NCI-H146 (cell line): Measurements from ENCODE around the gene RAB40C.

Experiments used
- DNase-seq: peaks from one replicate; lab custom pipeline; 2025; lab: John Stamatoyannopoulos, UW

RAB40C gene

DNA sequence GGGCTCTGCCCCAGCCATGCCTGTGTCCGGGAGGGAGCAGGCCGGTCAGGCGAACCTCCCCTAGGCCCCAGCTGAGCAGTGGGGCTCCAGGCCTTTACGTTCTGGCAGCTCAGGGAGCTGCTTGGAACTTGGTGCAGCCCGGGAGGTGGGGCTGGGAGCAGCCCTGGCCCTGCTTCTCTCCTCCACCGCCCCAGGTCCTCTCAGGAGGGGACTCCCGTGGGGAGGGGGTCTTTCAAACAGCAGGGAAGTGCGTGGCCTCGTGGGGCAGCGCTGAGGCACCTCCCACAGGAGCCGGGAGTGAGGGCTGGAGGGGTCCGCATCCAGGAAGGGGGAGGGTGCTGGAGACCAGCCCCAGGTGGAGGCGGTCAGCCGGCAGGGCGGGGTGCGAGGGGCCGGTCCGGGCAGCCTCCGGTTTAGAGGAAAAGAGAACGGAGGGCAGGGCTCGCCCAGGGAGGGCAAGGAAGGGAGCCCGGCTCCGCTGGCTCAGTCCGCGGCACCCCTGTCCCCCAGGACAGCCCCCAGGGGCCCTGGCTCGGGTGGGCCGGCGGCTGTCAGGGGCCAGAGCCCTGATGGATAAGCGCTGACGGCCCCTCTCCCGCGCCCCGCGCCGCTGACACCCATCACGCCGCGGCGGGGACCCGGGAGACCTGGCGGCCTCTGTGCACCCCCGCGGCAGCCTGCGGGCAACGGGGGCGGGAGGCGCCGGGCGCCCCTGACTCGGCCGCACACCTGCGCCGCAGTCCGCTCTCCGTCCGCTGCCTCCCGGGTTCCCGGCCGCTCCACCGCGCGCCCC lies 30.3 kb upstream of the RAB40C start:
- DNase-seq: no peak

DNA sequence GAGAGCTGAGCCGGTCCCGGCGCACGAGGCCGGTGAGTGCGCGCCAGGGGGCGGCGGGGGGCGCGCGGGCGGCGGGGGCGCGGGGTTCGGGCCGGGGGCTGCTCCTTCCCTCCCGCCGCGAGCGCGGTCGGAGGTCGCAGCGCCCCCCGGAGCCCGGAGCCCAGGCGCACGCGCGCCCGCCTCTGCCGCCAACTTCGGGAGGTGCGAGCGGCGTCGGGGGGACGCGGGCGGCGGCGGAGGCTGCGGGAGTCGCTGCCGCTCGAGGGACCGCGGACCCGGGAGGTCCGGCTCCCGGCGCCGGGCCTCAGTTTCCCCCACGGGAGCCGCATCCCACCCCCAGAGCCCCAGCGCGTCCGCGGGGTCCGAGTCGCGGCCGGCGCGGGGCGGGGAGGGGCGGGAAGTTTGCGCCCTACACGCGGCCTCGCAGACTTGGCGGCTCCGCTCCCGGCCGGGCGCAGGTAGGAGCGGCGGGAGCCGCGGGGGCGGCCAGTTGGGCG lies 29.6 kb upstream of the RAB40C start, which contains the start of gene PRR35:
Gene PRR35, plus strand, starts transcription at position 191 of the 497 bp plus-strand sequence. CDS start 2,901 bp downstream, outside the sequence.
- no peak for DNase-seq

DNA sequence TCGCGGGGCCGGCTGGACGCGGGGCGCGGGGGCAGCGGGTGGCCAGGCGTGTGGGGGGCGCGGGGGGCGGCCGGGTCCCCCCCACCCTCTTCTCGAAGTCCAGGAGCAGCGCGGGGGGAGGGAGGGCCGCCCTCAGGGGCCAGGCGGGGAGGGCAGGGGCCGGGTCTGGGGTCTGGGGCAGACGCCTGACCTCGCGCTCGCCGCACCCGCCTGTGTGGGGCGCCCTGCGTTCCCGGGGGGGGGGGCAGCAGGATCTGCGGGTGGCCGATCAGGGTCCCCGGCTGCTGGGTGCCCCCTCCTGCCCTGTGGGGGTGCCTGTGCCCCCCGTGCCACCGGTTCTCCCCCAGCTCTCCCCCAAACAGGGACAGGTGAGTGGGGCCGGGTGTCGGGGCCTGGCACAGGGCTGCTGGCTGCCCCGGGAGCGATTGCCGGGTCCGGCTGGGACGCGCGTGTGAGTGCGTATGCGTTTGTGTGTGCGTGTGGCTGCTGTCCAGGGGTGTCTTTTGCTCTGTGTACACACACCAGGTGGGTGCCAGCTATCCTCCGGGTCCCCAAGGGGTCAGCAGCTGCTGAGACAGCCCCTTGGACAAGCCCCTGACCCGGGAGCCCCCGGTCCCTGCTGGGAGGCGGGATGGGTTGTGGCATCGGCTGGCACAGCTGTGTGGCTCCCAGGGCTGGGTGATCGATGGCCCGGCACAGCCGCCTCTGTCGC lies 29.0 kb upstream of the RAB40C start:
- DNase-seq: no peak

DNA sequence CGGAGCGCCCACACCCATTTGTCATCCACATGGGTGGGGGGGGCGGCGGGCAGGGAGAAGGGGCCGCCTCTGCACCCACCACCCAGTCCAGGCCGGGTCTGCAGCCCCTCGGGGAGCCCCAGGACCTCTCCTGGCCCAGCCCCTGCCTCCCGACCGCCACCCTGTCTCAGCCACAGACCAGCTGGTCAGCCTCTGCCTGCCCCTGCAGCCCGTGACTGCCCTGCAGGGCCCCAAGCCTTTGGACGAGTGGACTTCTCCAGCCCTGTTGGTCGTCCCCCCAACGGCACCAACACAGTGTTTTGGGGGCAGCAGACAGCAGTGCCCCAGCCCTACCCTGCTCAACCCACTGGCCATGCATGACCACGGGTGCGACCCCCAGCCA lies 28.5 kb upstream of the RAB40C start:
- no peak for DNase-seq

DNA sequence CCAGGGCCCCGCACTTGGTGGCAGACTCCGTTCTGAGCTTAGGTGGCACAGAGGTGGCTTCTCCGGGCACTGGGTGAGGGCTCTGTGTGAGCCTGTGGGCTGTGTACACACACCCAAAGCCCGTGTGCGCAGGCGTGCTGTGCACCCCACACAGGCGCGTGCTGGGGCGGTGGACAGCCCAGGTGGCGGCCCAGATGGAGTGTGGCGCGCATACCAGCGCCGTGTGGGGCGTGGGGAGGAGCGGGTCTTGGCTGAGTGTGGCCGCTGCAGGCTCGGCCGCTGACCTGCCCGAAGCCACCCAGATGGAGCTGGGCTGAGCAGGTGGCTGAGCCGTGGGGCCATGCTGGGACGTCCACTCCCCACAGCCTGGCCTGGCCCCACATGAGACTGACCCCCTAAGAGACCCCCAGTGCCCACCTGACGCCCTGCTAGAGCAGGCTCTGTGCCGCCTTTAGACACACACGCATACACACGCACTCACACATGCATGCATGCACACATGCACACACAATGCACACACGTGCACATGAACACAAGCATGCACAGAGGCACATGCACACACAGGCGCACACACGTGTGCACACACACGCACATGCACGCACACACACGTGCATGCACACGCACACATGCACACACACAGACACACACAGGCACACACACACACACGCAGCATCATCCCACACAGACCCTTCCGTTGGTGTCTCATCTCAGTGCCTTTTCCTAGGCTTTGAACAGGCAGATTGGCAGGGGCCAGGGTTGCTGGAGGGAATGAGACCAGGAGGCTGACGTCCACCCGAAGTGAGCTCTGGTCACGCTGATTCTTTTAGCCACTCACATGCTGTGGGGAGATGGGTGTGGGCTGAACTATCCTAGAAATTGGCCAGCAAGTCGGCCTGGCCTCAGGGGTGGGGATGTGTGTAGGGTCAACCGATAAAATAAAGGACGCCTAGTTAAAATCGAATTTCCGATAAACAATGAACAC lies 27.6 kb upstream of the RAB40C start:
- DNase-seq: no peak

DNA sequence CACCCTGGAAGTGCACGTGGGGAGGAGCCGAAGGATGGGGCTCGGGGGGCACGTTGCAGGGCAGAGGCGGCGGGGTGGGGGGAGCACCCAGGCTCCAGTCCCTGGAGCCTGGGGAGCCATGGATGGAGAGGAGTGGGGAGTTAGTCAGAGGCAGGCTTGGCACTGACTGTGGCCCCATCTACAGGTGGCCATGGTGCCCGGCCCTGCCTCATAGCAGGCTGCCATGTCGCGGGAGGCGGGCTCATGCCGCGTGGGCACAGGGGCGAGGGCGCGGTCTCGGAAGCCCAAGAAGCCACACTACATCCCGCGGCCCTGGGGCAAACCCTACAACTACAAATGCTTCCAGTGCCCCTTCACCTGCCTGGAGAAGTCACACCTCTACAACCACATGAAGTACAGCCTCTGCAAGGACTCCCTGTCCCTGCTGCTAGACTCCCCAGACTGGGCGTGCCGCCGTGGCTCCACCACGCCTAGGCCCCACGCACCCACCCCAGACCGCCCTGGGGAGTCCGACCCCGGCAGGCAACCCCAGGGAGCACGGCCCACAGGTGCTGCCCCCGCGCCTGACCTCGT lies 26.7 kb upstream of the RAB40C start:
- DNase-seq: no peak

DNA sequence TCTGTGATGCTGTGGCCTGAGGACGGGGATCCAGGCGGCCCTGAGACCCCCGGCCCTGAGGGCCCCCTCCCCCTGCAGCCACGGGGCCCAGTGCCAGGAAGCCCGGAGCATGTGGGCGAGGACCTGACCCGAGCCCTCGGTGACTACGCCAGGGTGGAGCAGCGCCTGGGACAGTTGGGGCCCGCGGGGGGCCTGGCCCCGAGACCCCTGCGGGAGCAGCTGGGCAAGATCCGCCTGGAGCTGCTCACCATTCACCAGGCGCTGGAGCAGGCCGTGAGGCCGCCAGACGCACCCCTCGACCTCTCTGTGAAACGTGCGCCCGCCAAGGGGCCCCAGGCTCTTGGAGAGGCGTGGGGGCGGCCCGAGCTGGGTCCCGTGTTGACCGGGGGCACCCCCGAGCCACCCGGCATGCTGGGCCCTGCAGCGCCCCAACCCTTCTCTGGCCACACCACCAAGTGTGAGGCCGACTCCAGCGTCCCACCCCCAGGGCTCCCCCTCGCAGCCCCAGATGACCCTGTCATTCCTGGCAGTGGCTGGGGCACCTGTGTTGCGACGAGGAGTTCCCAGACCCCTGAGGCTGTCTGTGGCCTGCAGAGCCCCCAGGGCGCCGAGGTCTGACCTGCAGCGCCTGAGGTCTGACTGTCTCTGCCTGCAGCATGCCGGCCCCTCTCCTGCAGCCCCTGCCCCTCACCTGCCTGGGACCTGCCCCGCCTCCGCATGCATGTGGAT lies 25.0 kb upstream of the RAB40C start:
- no peak for DNase-seq

DNA sequence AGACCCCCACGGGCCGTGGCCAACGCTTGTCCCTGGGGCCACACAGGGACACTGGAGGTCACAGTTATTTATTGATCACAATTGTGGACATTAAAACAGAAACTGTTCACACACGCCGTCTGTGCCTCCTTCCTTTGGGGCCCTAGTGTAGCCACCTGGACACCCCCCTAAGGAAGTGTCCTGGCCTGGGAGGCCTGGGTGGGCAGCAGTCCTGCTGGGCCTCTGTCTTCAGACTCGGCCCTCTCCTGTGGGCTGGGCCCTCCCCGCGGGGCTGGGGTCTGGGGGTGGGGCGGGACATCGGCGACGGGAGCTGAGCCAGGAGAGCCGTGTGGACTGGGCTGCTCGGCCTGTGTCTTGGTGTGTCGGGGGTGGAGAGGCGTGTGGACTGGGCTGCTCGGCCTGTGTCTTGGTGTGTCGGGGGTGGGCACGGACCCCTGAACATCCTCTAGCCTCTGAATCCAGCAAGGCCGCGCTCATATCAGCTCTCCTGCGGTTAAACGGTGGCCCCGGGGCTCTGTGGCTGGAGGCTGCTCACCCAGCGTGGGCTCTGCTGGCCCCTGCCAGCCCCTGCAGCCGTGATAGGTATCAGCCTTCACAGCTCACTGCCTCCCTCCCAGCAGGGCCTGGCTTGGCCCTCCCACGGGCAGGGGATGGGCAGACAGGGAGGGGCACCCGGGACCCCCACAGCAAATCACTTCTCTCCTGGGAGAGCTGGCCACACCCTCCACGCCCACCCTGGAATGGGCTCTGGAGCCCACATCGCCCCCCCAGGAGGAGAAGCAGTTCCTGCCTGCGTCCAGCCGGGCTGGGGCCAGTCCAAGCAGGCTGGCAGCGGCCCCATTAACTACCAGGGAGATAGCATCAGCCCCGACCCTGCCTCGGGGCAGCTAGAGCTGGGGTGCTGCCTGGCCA lies 24.2 kb upstream of the RAB40C start:
- no peak for DNase-seq

DNA sequence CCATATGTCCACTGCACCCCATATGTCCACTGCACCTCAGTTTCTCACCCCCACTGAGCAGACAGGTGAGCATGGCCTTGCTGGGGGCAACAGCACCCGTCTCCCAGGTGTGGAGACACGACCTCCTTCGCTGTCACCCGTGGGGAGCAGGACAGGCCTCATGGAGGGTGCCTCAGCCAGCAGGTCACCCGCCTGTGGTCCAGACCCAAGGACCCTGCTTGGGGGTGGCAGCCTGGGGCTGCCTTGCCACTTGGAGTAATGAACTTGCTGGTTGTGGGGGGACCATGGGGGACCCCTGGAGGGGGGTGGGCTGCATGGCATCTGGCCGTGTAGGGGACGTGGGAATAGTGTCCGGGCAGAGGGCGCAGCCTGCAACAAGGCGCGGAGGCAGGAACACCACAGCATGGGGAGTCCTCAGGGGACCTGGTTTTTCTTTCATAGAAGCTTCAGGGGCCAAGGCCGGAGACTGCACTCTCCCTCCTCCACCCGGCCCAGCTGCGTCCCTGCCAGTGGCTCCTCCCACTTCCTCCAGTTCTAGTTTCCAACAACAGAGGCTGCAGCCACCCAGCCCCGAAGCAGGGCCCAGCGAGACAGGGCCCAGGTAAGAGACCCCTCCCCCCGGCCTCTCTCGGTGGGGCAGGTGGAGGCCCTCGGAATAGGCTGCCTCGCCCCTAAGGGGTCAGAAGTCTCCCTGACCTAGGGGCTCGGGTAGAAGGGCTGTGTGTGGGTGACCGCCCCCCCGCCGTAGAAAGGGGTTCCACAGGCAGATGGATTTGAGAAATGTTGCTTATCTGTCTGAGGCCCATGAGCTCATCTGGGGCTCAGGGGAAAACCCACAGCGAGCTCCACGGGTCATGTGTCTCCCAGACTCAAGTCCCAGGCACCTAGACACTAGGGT lies 23.1 kb upstream of the RAB40C start, which contains the start of gene NHLRC4:
Gene NHLRC4, plus strand, starts transcription at position 531 of the 898 bp plus-strand sequence. CDS start 1,043 bp downstream, outside the sequence.
- peak; percentile 41 for DNase-seq

DNA sequence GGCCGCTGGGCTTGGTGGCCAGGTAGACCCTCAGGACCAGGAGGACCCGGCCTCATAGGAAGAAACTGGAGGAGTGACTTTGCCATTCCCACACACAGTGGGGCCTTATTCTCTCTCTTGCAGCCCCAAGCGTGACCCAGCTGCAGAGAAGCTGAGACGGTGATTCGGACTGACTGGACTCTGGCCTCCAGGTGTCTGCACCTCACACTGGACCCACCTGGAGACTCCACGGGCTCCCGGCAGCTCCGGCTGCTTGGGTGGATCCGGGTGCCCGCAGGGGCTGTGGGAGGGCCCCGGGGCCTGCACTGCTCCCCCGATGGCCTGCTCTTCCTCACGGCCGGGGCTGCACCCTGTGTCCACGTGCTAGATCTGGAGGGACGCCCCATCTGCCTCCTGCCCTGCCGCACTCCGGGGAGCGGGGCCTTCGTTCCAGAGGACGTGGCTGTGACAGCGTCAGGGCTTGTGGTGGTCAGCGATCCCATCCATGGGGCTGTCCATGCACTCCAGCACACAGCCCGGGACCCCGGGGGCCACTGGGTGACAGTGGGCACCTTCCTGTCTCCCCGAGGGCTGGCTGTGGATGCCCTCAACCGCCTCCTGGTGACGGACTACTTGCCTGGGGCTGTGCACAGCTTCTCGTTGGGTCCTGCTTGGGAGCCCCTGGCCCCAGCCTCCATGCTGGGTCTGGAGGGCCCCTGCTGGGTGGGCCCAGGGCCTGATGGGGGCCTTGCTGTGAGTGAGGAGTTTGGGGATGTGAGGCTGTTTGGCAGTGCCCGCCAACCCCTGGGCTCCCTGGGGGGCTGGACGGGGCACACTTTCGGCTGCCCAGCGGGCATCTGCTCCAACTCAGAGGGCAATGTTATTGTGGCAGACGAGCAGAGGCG lies 22.3 kb upstream of the RAB40C start:
- DNase-seq: no peak

DNA sequence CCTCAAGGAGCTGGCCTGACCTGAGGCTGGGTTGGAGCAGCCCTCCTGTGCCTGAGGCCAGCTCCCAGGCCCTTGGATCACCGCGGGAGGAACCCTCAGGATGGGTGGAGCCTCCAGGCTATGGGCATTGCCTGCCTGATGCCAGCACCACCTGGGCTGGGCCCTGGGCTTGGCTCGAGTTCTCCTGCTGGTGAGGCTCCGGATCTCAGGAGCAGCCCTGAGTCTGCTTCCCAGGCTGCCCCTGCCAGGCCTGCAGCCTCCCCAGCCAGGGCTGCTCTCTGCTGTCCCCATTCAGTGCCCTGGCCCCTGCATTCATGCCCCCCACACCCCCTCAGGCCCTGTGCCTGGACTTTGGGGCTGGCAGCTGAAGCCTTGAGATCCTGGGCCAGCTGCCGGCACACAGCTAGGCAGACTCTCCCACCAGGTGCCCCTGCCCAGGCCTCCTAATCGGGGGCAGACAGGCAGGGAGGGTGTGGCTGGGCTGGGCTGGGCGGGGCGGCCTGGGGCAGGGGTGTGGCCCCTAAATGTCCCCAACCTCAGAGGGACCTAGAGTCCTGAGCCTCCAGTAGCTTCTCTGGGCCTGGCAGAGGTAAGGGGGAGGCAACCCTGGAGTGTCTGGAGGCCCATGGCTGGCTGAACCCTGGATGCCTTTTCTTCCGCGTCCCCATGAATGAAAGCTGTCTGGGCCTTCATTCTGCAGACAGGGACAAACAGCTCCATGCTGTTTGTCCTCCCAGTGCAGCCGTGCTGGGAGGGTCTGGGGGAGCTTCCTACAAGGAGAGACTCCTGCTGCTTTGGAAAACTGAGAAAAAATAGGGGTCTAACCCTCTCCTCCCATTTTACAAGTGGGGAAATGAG lies 21.2 kb upstream of the RAB40C start:
- no peak for DNase-seq

DNA sequence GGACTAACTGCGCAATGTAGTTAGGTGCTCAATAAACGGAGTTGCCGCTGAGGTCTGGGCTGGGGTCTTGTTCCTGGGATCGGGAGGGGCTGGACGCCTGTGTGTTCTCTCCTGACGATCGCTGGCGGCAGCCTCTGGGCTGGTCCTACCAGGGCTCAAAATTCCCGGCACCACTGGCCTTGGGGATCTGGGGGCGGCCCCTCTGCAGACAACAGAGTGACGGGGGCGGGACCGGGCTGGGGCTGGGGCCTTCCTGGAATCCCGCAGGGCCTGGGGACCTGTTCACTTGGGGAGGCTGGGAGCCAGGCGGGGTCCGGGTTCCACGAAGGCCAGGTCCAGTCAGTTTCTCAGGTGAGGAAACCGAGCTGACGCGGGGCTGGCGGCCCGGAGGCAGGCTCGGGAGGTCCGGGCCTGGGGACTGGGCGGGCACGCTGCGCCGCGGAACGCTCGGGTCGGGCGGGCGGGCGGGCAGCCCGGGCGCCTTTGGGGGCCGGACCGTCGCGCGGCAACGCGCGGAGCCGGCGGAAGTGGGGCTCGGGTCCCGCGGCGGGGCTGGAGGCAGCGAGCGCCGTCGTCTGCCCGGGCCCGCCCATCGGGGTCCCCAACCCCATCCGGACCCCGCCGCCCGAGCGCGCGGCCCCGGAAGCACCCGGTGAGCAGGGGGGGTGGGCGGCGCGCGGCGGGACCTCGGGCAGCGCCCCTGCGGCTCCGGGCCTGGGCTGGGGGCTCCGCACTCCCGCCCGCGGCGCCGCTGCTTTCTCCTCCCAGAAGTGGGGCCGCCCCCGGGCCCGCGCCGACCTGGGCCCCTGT lies 20.2 kb upstream of the RAB40C start, which contains the start of gene PIGQ:
Gene PIGQ, plus strand, starts transcription at position 524 of the 810 bp plus-strand sequence. CDS start 4,107 bp downstream, outside the sequence.
- peak; percentile 73 for DNase-seq

DNA sequence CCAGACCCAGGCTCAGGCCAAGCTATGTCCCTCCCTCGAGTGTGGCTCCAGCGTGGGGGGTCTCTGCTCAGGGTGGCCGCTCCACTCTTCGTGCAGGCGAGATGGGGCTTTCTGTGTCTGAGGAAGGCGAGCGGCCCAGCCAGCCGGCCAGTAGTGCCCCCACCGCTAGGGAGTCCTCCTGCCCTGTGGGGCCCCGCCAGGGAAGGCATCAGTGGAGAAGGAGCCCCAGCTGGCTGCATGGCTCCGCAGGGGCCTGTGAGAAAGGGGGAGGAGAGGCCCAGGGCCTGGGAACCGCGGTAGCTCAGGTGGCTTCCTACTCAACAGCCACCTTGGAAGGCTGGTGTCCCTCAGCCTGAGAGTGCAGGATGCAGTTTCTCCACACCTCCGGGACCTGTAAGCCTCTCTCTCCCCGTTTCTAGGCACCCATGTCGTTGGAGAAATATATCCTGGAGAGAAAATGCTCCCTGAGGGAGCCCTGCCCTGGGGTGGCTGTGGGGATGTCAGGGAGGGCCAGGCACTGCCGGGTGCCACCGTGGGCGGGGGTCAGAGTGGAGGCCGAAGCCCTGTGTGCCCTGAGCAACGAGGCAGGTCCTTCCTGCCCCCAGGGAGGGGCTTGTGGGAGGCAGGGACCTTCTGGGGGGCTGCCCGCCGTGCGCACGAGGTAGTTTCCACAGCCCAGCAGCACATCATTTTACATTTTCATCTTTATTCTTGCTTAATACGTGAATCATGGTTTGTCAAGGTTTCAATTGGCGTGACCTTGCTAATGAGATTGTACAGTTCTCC lies 16.8 kb upstream of the RAB40C start:
- no peak for DNase-seq

DNA sequence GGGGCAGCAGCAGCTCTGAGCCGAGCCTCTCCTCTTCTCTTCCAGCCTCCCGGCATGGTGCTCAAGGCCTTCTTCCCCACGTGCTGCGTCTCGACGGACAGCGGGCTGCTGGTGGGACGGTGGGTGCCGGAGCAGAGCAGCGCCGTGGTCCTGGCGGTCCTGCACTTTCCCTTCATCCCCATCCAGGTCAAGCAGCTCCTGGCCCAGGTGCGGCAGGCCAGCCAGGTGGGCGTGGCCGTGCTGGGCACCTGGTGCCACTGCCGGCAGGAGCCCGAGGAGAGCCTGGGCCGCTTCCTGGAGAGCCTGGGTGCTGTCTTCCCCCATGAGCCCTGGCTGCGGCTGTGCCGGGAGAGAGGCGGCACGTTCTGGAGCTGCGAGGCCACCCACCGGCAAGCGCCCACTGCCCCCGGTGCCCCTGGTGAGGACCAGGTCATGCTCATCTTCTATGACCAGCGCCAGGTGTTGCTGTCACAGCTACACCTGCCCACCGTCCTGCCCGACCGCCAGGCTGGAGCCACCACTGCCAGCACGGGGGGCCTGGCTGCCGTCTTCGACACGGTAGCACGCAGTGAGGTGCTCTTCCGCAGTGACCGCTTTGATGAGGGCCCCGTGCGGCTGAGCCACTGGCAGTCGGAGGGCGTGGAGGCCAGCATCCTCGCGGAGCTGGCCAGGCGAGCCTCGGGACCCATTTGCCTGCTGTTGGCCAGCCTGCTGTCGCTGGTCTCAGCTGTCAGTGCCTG lies 15.7 kb upstream of the RAB40C start:
- DNase-seq: no peak
